Left lung (tissue), 10 donors: Measurements from ENCODE around the gene AUTS2. TPM values are rescaled to one million over a fixed set of nuclear protein-coding genes. Genes with fewer than 3 reads are reported as not detected.

ENCODE experiments used
- ATAC-seq: fragments of 200-7000 bp; cut with Tn5 transposase; one replicate; pipeline ENCODE4 v1.9.1; 2020; ENCODE audit warnings: moderate library complexity
- DNase-seq, 4 donors: peaks; one replicate each; pipeline ENCODE4 v3.0.0-alpha.2; 2013 to 2020
- H3K27ac ChIP-seq, 2 donors: fragments of 200-600 bp; sonication (generic) in 1 of 2; one replicate each; pipeline versions ENCODE4 v1.5.0 to v1.8.0; 2020 to 2021
- H3K27me3 ChIP-seq, 2 donors: fragments of 200-600 bp; sonication (generic) in 1 of 2; one replicate each; pipeline versions ENCODE4 v1.5.0 to v1.8.0; 2020 to 2021
- H3K36me3 ChIP-seq, 2 donors: fragments of 200-600 bp; sonication (generic) in 1 of 2; one replicate each; pipeline versions ENCODE4 v1.5.0 to v1.8.0; 2020 to 2021
- H3K4me1 ChIP-seq, 2 donors: fragments of 200-600 bp; one replicate each; pipeline ENCODE4 v1.8.0; 2021
- H3K4me3 ChIP-seq, 2 donors: fragments of 200-600 bp; sonication (generic) in 1 of 2; one replicate each; pipeline versions ENCODE4 v1.5.0 to v1.8.0; 2020 to 2021; ENCODE audit warnings: mild to moderate bottlenecking in 1 of 2
- H3K9me3 ChIP-seq, 2 donors: fragments of 200-600 bp; sonication (generic) in 1 of 2; one replicate each; pipeline versions ENCODE4 v1.5.0 to v1.8.0; 2020 to 2021
- intact Hi-C, 2 donors: fragments of 100-400 bp; cut with DNase I; formaldehyde crosslinking; loops; one replicate each; pipeline versions ENCODE4 v1.11.2 to v1.14.2; 2022
- polyA plus RNA-seq, 6 donors: library from polyadenylated mRNA; unstranded; fragments of 120-200 nt; gene quantifications; one replicate each; pipeline ENCODE4 v1.2.1, GENCODE V29; 2013; ENCODE audit not compliant: insufficient read length in 6 of 6
- total RNA-seq, 2 donors: library from RNA; stranded (reverse); fragmentation: NEBNext Ultra II Directional; extraction: Animal tissue kit (Norgen Biotek cat#: 25700); gene quantifications; one replicate each; pipeline ENCODE4 v1.2.1, GENCODE V29; 2021
- TF ChIP-seq, protein P1 (sequence below), 2 donors: fragments of 200-600 bp; sonication (generic) in 1 of 2; IDR thresholded peaks; one replicate each; pipeline versions ENCODE4 v1.5.0 to v1.8.0; 2021; ENCODE audit warnings: antibody characterized with exemption in 2 of 2
- donor health status: DM: no; HTN: yes; CAD: no.
- donor health status: DM: no; HTN: no; CAD: no.

AUTS2 gene
- total and polyA plus RNA-seq, 8 donors, result 40.4 to 119 (median 103) TPM

DNA sequence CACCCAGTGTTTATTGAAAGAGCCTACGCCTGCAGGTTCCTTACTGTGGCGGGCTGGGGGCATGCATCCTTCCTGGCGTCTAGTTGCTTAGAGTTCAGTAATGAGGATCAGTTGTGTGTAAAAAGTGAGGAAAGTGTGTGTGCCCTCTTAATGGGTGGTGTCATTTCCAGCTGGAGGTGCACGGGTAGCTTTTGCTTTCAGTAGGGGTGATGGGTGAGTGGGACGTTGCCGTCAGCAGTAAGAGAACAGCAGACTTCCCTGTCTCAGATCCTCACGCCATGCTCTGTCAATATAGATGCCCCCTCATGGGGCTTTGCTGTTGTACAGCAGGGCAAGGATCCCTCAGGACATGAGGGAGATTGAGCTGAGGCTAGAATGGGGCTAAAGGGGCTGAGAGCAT is 1181.0 kb downstream of the AUTS2 start:
- TF ChIP-seq, protein P1, sequence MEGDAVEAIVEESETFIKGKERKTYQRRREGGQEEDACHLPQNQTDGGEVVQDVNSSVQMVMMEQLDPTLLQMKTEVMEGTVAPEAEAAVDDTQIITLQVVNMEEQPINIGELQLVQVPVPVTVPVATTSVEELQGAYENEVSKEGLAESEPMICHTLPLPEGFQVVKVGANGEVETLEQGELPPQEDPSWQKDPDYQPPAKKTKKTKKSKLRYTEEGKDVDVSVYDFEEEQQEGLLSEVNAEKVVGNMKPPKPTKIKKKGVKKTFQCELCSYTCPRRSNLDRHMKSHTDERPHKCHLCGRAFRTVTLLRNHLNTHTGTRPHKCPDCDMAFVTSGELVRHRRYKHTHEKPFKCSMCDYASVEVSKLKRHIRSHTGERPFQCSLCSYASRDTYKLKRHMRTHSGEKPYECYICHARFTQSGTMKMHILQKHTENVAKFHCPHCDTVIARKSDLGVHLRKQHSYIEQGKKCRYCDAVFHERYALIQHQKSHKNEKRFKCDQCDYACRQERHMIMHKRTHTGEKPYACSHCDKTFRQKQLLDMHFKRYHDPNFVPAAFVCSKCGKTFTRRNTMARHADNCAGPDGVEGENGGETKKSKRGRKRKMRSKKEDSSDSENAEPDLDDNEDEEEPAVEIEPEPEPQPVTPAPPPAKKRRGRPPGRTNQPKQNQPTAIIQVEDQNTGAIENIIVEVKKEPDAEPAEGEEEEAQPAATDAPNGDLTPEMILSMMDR (IDR thresholded peaks at IDR 0.05), result no peak
- no peak overlapping the region for H3K4me3 ChIP-seq
- DNase-seq, result no peak
- no peaks in the 10 kb centered on the region for H3K27me3 ChIP-seq
- no peaks in the 10 kb centered on the region for H3K4me1 ChIP-seq
- ATAC-seq, result no peak
- no peak overlapping the region for H3K27ac ChIP-seq
- intact Hi-C loops, result no loop called here
- peaks cover 0 to 61% of the 10 kb centered on the region in 2 donors for H3K36me3 ChIP-seq
- no peaks in the 10 kb centered on the region for H3K9me3 ChIP-seq

GRCh38 chr7:70781922-70782311 is 1183.6 kb downstream of the AUTS2 start:
- intact Hi-C loops, result no loop called here
- no peak for ATAC-seq
- Histone ChIP-seq H3K4me1 (no peaks in the 10 kb centered on the region), H3K9me3 (no peaks in the 10 kb centered on the region), H3K27ac (no peak overlapping the region), H3K36me3 (peaks cover 0 to 81% of the 10 kb centered on the region in 2 donors), H3K27me3 (no peaks in the 10 kb centered on the region), H3K4me3 (no peak overlapping the region)
- no peak for DNase-seq
- TF ChIP-seq, protein P1 (IDR thresholded peaks at IDR 0.05), result no peak

GRCh38 chr7:70782796-70783195 is 1184.5 kb downstream of the AUTS2 start:
- TF ChIP-seq, protein P1 (IDR thresholded peaks at IDR 0.05), result no peak
- no peak overlapping the region for H3K27ac ChIP-seq
- ATAC-seq, result no peak
- peaks cover 0 to 82% of the 10 kb centered on the region in 2 donors for H3K36me3 ChIP-seq
- intact Hi-C loops, result no loop called here
- no peaks in the 10 kb centered on the region for H3K27me3 ChIP-seq
- no peak for DNase-seq
- no peaks in the 10 kb centered on the region for H3K9me3 ChIP-seq
- no peak overlapping the region for H3K4me3 ChIP-seq
- no peaks in the 10 kb centered on the region for H3K4me1 ChIP-seq

DNA sequence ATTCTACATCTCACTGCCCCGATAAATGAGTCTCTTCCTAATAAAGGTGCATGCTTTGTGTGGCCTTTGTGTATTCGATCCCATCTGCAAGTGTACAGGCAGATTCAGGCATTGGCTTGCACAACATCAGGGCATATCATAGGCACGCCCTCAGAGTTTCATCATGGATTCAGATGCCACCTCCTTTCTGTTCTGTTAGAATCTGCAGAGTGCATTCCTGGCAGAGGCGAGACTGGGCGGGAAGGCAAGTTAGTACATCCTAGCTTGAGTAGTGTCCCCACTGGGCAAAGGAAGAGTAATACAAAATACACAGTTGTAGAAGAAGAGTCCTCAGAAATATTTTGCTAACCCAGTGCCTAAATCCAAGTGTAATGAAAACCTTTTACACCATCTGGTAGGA is 1187.2 kb downstream of the AUTS2 start:
- DNase-seq, result no peak
- peaks cover 0 to 91% of the 10 kb centered on the region in 2 donors for H3K36me3 ChIP-seq
- no peaks in the 10 kb centered on the region for H3K27me3 ChIP-seq
- intact Hi-C loops, result no loop called here
- peaks cover 0 to 4% of the 10 kb centered on the region in 2 donors for H3K9me3 ChIP-seq
- TF ChIP-seq, protein P1 (IDR thresholded peaks at IDR 0.05), result no peak
- H3K27ac ChIP-seq, result no peak overlapping the region
- no peak overlapping the region for H3K4me3 ChIP-seq
- ATAC-seq, result no peak
- no peaks in the 10 kb centered on the region for H3K4me1 ChIP-seq

DNA sequence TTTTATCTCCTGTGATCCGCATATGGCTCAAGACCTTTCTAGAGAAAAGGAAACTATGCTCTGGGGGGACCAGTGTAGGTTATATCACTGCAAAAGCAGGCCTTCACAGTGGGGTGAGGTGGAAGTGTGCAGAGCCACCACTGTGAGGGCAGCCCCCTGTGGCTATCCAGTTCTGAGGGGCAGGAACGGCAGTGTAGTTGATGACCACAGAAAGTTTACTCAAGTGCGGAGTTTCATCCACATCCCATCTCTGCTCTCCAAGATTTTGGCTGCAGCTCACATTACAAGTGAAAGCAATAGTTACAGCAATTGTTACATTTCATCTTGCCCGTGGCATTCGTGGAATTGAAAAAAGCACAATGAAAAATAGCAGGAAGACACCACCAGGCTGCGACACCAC is 1187.8 kb downstream of the AUTS2 start:
- H3K9me3 ChIP-seq, result peaks cover 0 to 4% of the 10 kb centered on the region in 2 donors
- H3K4me3 ChIP-seq, result no peak overlapping the region
- no peak for ATAC-seq
- no peaks in the 10 kb centered on the region for H3K27me3 ChIP-seq
- no peak for DNase-seq
- peaks cover 0 to 93% of the 10 kb centered on the region in 2 donors for H3K36me3 ChIP-seq
- no peak overlapping the region for H3K27ac ChIP-seq
- H3K4me1 ChIP-seq, result no peaks in the 10 kb centered on the region
- intact Hi-C loops, result no loop called here
- TF ChIP-seq, protein P1 (IDR thresholded peaks at IDR 0.05), result no peak
